SU-DHL-6 (cell line): ENCODE measurements around the gene HSPA12B.

Experiments used
- H2AFZ ChIP-seq: fragments of 200-600 bp; sonication (generic); 2 replicates; pipeline ENCODE4 v1.6.1; 2014; ENCODE audit warnings: low read depth, mild to moderate bottlenecking, moderate library complexity, mixed read lengths, antibody characterized with exemption, low read length; ENCODE audit not compliant: severe bottlenecking
- H3F3A ChIP-seq: fragments of 200-600 bp; shearing (Covaris generic); 2 replicates; pipeline ENCODE4 v1.6.0; 2016; ENCODE audit warnings: antibody characterized with exemption, mild to moderate bottlenecking; ENCODE audit not compliant: insufficient read depth
- H3K27ac ChIP-seq: fragments of 200-600 bp; sonication (generic); 2 replicates; pipeline ENCODE4 v1.5.1; 2016; ENCODE audit warnings: low read depth, mild to moderate bottlenecking, low read length, moderate library complexity, mixed read lengths
- H3K27me3 ChIP-seq: fragments of 200-600 bp; sonication (generic), shearing (Covaris generic); 2 replicates; pipeline ENCODE4 v1.6.0; 2014; ENCODE audit warnings: mild to moderate bottlenecking, low read length
- H3K36me3 ChIP-seq: fragments of 200-600 bp; sonication (generic); 2 replicates; pipeline ENCODE4 v1.6.1; 2014; ENCODE audit warnings: mild to moderate bottlenecking, low read length, mixed read lengths
- H3K4me2 ChIP-seq: fragments of 300-600, 200-600 bp; shearing (Covaris generic), sonication (generic); 2 replicates; pipeline ENCODE4 v1.6.0; 2014; ENCODE audit warnings: low read length, low read depth, mild to moderate bottlenecking; ENCODE audit not compliant: poor library complexity, severe bottlenecking
- H3K4me3 ChIP-seq: fragments of 200-600 bp; sonication (generic); 2 replicates; pipeline ENCODE4 v1.5.1; 2014; ENCODE audit warnings: antibody characterized with exemption, low read length, mild to moderate bottlenecking, mixed read lengths; ENCODE audit not compliant: insufficient read depth, poor library complexity, severe bottlenecking
- H3K79me2 ChIP-seq: fragments of 200-600 bp; sonication (generic); 2 replicates; pipeline ENCODE4 v1.6.1; 2014; ENCODE audit warnings: mild to moderate bottlenecking, low read length, moderate library complexity; ENCODE audit not compliant: insufficient read depth
- H3K9ac ChIP-seq: fragments of 200-600 bp; sonication (generic); 2 replicates; pipeline ENCODE4 v1.7.0; 2014; ENCODE audit warnings: mild to moderate bottlenecking, low read length
- H3K9me2 ChIP-seq: fragments of 200-600 bp; sonication (generic); replicated peaks from 2 replicates; pipeline ENCODE4 v1.6.1; 2014; ENCODE audit warnings: low read length; ENCODE audit not compliant: insufficient read depth
- H3K9me3 ChIP-seq: fragments of 200-600 bp; sonication (generic); 2 replicates; pipeline ENCODE4 v1.6.1; 2014; ENCODE audit warnings: low read length, mixed read lengths; ENCODE audit not compliant: insufficient read depth
- H4K20me1 ChIP-seq: fragments of 200-600 bp; sonication (generic); 2 replicates; pipeline ENCODE4 v1.6.1; 2014; ENCODE audit warnings: low read depth, mild to moderate bottlenecking, antibody characterized with exemption, low read length, moderate library complexity, mixed read lengths
- CTCF ChIP-seq: fragments of 200-600 bp; sonication (generic); IDR thresholded peaks from one replicate; pipeline ENCODE4 v1.5.1; 2017; ENCODE audit warnings: antibody characterized with exemption, mild to moderate bottlenecking, low read length, moderate library complexity; ENCODE audit not compliant: insufficient read depth, poor library complexity, severe bottlenecking
- EZH2phosphoT487 ChIP-seq: fragments of 200-600 bp; sonication (generic), shearing (Covaris generic); conservative IDR thresholded peaks from 2 replicates; pipeline ENCODE4 v1.6.1; 2018; ENCODE audit warnings: mild to moderate bottlenecking, antibody characterized with exemption, low read length, moderate library complexity, mixed read lengths

Gene HSPA12B

GRCh38 chr20:3740615-3741301 is 8.3 kb downstream of the HSPA12B start:
- no peak overlapping the region for H3K27ac ChIP-seq
- no peaks in the 10 kb centered on the region for H3K9me3 ChIP-seq
- no peak overlapping the region for H3K4me3 ChIP-seq
- H3K4me2 ChIP-seq, result no peak overlapping the region
- H4K20me1 ChIP-seq, result no peaks in the 10 kb centered on the region
- TF ChIP-seq CTCF (no peak), EZH2phosphoT487 (no peak)
- H3K36me3 ChIP-seq, result no peaks in the 10 kb centered on the region
- no peak overlapping the region for H2AFZ ChIP-seq
- H3K79me2 ChIP-seq, result no peaks in the 10 kb centered on the region
- H3K27me3 ChIP-seq, result no peaks in the 10 kb centered on the region
- no peak overlapping the region for H3K9ac ChIP-seq
- no peaks in the 10 kb centered on the region for H3F3A ChIP-seq
- H3K9me2 ChIP-seq, result no peaks in the 10 kb centered on the region

- Histone ChIP-seq H3K79me2 (no peaks in the 10 kb centered on the region), H3K36me3 (no peaks in the 10 kb centered on the region)
Observed at GRCh38 chr20:3741836-3742458, 9.5 kb downstream of the HSPA12B start.

GRCh38 chr20:3743251-3743650 is 10.8 kb downstream of the HSPA12B start:
- H2AFZ ChIP-seq, result no peak overlapping the region
- no peaks in the 10 kb centered on the region for H3F3A ChIP-seq
- no peaks in the 10 kb centered on the region for H4K20me1 ChIP-seq

More at GRCh38 chr20:3741836-3742458, 9.5 kb downstream of the HSPA12B start:
- Histone ChIP-seq H2AFZ (no peak overlapping the region), H3K9me2 (no peaks in the 10 kb centered on the region), H3K4me3 (no peak overlapping the region), H3K27me3 (no peaks in the 10 kb centered on the region), H3K4me2 (no peak overlapping the region), H3K27ac (no peak overlapping the region), H3K9me3 (no peaks in the 10 kb centered on the region), H3F3A (no peaks in the 10 kb centered on the region), H4K20me1 (no peaks in the 10 kb centered on the region), H3K9ac (no peak overlapping the region)
- TF ChIP-seq EZH2phosphoT487 (no peak), CTCF (no peak)

More at GRCh38 chr20:3743251-3743650, 10.8 kb downstream of the HSPA12B start:
- H3K79me2 ChIP-seq, result no peaks in the 10 kb centered on the region
- H3K27ac ChIP-seq, result no peak overlapping the region
- no peak overlapping the region for H3K4me2 ChIP-seq
- no peak overlapping the region for H3K4me3 ChIP-seq
- H3K9ac ChIP-seq, result no peak overlapping the region
- no peaks in the 10 kb centered on the region for H3K36me3 ChIP-seq
- TF ChIP-seq CTCF, result no peak
- no peak for TF ChIP-seq EZH2phosphoT487
- no peaks in the 10 kb centered on the region for H3K9me2 ChIP-seq
- H3K9me3 ChIP-seq, result no peaks in the 10 kb centered on the region
- H3K27me3 ChIP-seq, result no peaks in the 10 kb centered on the region
